ENCODE results near the gene TRIM63. TPM values are rescaled to one million over a fixed set of nuclear protein-coding genes. Genes with fewer than 3 reads are reported as not detected.

The TRIM63 gene
- total RNA-seq, 1 donor from 2014 or later = not detected

GRCh38 chr1:26037904-26038303 lies 29.5 kb downstream of the TRIM63 start:
- FAIRE-seq (no peak), DNase-seq (ENCODE audit: low read depth) (no peak)
- TF ChIP-seq, protein P1, sequence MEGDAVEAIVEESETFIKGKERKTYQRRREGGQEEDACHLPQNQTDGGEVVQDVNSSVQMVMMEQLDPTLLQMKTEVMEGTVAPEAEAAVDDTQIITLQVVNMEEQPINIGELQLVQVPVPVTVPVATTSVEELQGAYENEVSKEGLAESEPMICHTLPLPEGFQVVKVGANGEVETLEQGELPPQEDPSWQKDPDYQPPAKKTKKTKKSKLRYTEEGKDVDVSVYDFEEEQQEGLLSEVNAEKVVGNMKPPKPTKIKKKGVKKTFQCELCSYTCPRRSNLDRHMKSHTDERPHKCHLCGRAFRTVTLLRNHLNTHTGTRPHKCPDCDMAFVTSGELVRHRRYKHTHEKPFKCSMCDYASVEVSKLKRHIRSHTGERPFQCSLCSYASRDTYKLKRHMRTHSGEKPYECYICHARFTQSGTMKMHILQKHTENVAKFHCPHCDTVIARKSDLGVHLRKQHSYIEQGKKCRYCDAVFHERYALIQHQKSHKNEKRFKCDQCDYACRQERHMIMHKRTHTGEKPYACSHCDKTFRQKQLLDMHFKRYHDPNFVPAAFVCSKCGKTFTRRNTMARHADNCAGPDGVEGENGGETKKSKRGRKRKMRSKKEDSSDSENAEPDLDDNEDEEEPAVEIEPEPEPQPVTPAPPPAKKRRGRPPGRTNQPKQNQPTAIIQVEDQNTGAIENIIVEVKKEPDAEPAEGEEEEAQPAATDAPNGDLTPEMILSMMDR (IDR thresholded peaks at IDR 0.05; ENCODE audit: insufficient read depth, low read length, severe bottlenecking) = no peak
- Histone ChIP-seq H3K27me3 (ENCODE audit: control insufficient read depth, insufficient read depth, low read length) (peaks cover 8% of the 10 kb centered on the region), H3K36me3 (ENCODE audit: control insufficient read depth, insufficient read depth, low read length) (no peaks in the 10 kb centered on the region), H3K4me3 (ENCODE audit: low read depth, low read length) (no peak overlapping the region)

DNA sequence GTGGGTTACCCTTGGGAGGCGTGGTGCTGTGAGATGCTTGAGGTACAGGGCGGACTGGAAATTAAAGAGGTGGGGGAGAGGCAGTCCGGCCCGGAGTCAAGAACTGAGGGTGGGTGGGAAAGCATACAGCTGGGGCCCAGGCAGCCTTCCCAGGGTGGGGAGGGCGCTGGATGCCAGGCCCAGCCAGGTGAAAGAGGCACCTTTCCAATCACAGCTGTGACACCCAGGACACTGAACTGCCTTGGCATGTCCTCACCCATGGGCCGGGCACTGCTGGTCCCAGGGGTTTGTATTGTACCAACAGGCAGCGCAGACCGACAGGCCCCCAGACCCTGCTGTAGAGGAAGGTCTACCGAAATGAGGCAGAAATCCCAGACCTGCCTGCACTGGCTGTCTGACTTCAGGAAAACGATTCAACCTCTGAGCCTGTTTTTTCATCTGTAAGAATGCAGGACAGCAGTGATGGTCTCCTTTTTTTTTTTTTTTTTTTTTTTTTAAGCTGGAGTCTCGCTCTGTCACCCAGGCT lies 30.6 kb downstream of the TRIM63 start:
- H3K4me3 ChIP-seq (ENCODE audit: low read depth, low read length) = no peak overlapping the region
- DNase-seq (ENCODE audit: low read depth) = no peak
- TF ChIP-seq, protein P1 (IDR thresholded peaks at IDR 0.05; ENCODE audit: insufficient read depth, low read length, severe bottlenecking) = no peak
- H3K27me3 ChIP-seq (ENCODE audit: control insufficient read depth, insufficient read depth, low read length) = peaks cover 3% of the 10 kb centered on the region
- FAIRE-seq = no peak
- H3K36me3 ChIP-seq (ENCODE audit: control insufficient read depth, insufficient read depth, low read length) = no peaks in the 10 kb centered on the region

DNA sequence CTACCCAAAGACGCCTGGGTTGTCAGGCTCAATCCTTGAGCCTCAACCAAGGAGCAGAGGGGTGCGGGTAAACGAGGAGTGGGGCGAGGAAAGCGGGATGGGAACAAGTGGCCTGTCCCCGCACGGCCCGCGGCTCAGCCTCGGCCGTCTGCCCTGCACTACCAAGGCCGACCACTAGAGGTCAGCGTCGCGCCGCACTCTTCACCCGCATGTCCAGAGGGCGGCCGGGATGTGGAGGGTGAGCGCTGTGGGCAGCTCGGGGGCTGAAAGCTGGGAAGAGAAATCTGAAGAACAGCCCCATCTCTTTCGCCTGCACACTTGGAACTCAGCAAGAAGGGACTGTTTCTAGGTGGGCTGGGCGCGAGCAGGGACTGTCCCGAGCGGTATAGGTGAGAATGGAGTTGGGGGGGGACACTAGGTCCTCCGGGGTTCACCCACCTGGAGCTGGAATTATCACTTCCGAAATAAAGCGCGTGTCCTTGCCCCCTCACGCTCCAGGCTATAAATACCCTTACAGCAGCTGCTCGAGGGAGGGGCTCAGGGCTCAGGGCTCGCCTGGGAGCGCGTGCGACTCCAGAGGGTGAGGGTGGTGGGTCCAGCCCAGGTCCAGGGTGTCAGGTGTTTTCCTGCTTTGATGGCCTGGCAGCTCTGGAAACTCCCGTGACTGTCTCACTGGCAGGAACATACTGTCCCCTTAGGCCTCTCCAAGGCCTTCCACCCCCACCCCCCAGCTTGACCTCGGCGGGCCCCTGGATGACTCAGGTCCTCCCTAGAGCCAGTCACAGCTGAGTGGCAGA lies 31.3 kb downstream of the TRIM63 start:
- DNase-seq (ENCODE audit: low read depth) = peak; percentile 42
- Histone ChIP-seq H3K36me3 (ENCODE audit: control insufficient read depth, insufficient read depth, low read length) (no peaks in the 10 kb centered on the region), H3K4me3 (ENCODE audit: low read depth, low read length) (peak overlapping the region; percentile 82), H3K27me3 (ENCODE audit: control insufficient read depth, insufficient read depth, low read length) (peaks cover 3% of the 10 kb centered on the region)
- TF ChIP-seq, protein P1 (IDR thresholded peaks at IDR 0.05; ENCODE audit: insufficient read depth, low read length, severe bottlenecking) = peak; percentile 99
- no peak for FAIRE-seq

- peak overlapping the region; percentile 82 for H3K4me3 ChIP-seq (ENCODE audit: low read depth, low read length)
- DNase-seq (ENCODE audit: low read depth) (peak; percentile 78), FAIRE-seq (no peak)
- H3K27me3 ChIP-seq (ENCODE audit: control insufficient read depth, insufficient read depth, low read length) = peaks cover 3% of the 10 kb centered on the region
- TF ChIP-seq, protein P1 (IDR thresholded peaks at IDR 0.05; ENCODE audit: insufficient read depth, low read length, severe bottlenecking) = no peak
- no peaks in the 10 kb centered on the region for H3K36me3 ChIP-seq (ENCODE audit: control insufficient read depth, insufficient read depth, low read length)
These were observed 32.0 kb downstream of the TRIM63 start for GRCh38 chr1:26035203-26035958.

DNA sequence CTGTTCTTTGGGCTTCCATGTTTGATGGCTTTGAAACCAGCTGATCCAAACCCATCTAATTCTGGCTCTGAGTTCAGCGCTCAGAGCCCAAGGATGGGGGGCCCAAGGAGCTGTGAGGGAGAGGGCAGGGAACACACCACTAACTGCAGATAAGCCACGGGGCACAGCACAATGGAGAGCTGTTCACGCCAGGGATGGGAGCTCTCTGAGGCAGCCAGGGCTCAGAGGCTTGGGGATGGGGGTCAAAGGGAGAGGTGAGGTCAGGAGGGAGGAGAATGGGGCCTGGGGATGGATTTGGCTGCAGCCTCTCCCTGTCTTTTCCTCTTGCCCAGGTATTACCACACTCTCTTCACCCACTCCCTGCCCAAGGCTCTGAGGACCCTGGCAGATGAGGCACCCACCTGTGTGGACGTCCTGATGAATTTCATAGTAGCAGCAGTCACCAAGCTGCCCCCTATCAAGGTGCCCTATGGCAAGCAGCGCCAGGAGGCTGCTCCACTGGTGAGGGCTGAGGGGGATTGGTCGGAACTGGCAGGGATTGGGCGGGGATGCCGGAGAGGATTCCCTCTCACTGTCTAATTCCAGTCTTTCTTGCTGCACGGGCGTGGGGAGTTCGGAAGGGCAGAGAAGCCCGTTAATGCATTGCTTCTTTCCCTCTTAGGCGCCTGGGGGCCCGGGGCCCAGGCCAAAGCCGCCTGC lies 32.8 kb downstream of the TRIM63 start:
- H3K36me3 ChIP-seq (ENCODE audit: control insufficient read depth, insufficient read depth, low read length) = no peaks in the 10 kb centered on the region
- peaks cover 3% of the 10 kb centered on the region for H3K27me3 ChIP-seq (ENCODE audit: control insufficient read depth, insufficient read depth, low read length)
- TF ChIP-seq, protein P1 (IDR thresholded peaks at IDR 0.05; ENCODE audit: insufficient read depth, low read length, severe bottlenecking) = no peak
- H3K4me3 ChIP-seq (ENCODE audit: low read depth, low read length) = peak overlapping the region; percentile 82
- no peak for FAIRE-seq
- DNase-seq (ENCODE audit: low read depth) = no peak
